ENCODE results near the gene TMEM270. TPM values are rescaled to one million over a fixed set of nuclear protein-coding genes. Genes with fewer than 3 reads are reported as not detected.

The TMEM270 gene
- total RNA-seq, 1 experiment from 2014 or later = 1.1 TPM

DNA sequence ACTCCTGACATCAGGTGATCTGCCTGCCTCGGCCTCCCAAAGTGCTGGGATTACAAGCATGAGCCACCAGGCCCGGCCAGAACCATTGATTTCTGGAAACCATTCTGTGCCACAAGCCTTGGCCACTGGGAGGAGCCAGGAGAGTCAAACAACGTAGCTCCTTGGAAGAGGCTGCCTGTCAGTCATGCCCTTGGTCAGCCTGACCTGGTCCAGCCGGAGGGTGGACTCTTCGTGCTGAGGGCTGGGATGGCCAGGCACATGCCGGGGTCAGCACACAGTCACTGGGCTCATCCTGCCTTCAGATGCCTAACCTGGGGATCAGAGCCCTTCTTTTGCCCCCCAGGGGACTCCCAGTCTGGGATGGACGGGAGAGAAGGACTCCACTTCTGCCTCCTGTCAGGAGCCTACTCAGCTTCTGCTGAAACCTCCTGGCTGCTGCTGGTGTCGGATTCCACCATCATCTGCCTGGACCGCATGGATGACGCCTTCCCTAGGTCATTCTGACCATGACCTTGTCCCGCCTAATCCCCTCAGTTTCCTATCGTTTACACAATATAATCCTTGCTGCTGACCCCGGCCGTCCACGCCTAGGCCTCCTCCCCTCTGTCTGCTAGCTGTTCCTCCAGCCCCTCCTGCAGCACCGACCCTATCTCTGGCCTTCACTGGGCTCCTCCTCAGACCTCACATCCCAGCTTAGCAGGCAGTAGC, 30.4 kb downstream of the TMEM270 start:
- ChIA-PET RAD21 (ENCODE audit: low non-redundant PET in 1 of 2, low total read pairs in 2 of 2, uncharacterized antibody in 2 of 2, unreplicated experiment in 2 of 2) (interaction anchor here in 1 of 2 experiments (0.9 kb wide), 1 partner anchor 135 kb away, joined by 4 read pairs; no protein-coding TSS in a partner anchor), POLR2A (no interaction called here), CTCF (interaction anchor here (1.0 to 2.2 kb wide), 3 partner anchors 10 to 135 kb away, joined by 3 to 8 read pairs (median 3); no protein-coding TSS in a partner anchor)
- ATAC-seq (peak; percentile 61), DNase-seq (ENCODE audit: low read depth, low spot score) (no peak)
- H3K79me2 ChIP-seq (ENCODE audit: insufficient read depth, low read length) = no peaks in the 10 kb centered on the region
- H3K9me2 ChIP-seq (ENCODE audit: insufficient read depth) = no peaks in the 10 kb centered on the region
- no TSS peak for BruUV-seq (replicated peaks)
- no peaks in the 10 kb centered on the region for H4K20me1 ChIP-seq (ENCODE audit: insufficient read depth)
- H2AFZ ChIP-seq (ENCODE audit: low read depth, low read length, poor library complexity, severe bottlenecking) = no peak overlapping the region
- H3K9ac ChIP-seq (ENCODE audit: low read length) = no peak overlapping the region
- H3K4me3 ChIP-seq (replicated peaks in 1 of 2; ENCODE audit: low read depth in 1 of 2, low read length in 2 of 2) = no peak overlapping the region
- H3K27ac ChIP-seq (ENCODE audit: low read depth, low read length) = no peak overlapping the region
- intact Hi-C loops (cut with micrococcal nuclease) = no loop called here
- no peaks in the 10 kb centered on the region for H3K9me3 ChIP-seq (ENCODE audit: control insufficient read depth in 1 of 2, insufficient read depth in 1 of 2, low read depth in 1 of 2, low read length in 2 of 2)
- no peak for TF ChIP-seq ZFX (IDR thresholded peaks at IDR 0.05)
- TF ChIP-seq, protein P1, sequence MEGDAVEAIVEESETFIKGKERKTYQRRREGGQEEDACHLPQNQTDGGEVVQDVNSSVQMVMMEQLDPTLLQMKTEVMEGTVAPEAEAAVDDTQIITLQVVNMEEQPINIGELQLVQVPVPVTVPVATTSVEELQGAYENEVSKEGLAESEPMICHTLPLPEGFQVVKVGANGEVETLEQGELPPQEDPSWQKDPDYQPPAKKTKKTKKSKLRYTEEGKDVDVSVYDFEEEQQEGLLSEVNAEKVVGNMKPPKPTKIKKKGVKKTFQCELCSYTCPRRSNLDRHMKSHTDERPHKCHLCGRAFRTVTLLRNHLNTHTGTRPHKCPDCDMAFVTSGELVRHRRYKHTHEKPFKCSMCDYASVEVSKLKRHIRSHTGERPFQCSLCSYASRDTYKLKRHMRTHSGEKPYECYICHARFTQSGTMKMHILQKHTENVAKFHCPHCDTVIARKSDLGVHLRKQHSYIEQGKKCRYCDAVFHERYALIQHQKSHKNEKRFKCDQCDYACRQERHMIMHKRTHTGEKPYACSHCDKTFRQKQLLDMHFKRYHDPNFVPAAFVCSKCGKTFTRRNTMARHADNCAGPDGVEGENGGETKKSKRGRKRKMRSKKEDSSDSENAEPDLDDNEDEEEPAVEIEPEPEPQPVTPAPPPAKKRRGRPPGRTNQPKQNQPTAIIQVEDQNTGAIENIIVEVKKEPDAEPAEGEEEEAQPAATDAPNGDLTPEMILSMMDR (IDR thresholded peaks at IDR 0.05 in 2 of 3, conservative IDR thresholded peaks at IDR 0.05 in 1 of 3; ENCODE audit: borderline replicate concordance in 1 of 3, insufficient read depth in 1 of 3, low read depth in 2 of 3, low read length in 2 of 3) = peak in 2 of 3 experiments; percentile 22 to 23; a peak in 2 of 6 replicates
- no peak for TF ChIP-seq POLR2AphosphoS5 (IDR thresholded peaks at IDR 0.05; ENCODE audit: low read depth, low read length)
- TF ChIP-seq CEBPB (IDR thresholded peaks at IDR 0.05; ENCODE audit: low read depth) = no peak
- TF ChIP-seq, protein P2, sequence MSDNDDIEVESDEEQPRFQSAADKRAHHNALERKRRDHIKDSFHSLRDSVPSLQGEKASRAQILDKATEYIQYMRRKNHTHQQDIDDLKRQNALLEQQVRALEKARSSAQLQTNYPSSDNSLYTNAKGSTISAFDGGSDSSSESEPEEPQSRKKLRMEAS (IDR thresholded peaks at IDR 0.05) = no peak
- TF ChIP-seq YY1 (IDR thresholded peaks at IDR 0.05; ENCODE audit: extremely low read depth, insufficient replicate concordance, low read depth, low read length) = no peak
- no peak for TF ChIP-seq ZNF274 (IDR thresholded peaks at IDR 0.05; ENCODE audit: low read depth, low read length)
- TF ChIP-seq RAD21 (IDR thresholded peaks at IDR 0.05; ENCODE audit: low read depth) = peak; percentile 41; the same call in 1 of the 2 replicates
- TF ChIP-seq, protein P3, sequence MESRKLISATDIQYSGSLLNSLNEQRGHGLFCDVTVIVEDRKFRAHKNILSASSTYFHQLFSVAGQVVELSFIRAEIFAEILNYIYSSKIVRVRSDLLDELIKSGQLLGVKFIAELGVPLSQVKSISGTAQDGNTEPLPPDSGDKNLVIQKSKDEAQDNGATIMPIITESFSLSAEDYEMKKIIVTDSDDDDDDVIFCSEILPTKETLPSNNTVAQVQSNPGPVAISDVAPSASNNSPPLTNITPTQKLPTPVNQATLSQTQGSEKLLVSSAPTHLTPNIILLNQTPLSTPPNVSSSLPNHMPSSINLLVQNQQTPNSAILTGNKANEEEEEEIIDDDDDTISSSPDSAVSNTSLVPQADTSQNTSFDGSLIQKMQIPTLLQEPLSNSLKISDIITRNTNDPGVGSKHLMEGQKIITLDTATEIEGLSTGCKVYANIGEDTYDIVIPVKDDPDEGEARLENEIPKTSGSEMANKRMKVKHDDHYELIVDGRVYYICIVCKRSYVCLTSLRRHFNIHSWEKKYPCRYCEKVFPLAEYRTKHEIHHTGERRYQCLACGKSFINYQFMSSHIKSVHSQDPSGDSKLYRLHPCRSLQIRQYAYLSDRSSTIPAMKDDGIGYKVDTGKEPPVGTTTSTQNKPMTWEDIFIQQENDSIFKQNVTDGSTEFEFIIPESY (IDR thresholded peaks at IDR 0.05; ENCODE audit: extremely low read depth, insufficient replicate concordance, low read length) = no peak
- TF ChIP-seq FOSL1 (IDR thresholded peaks at IDR 0.05; ENCODE audit: low read depth) = no peak
- no peak for TF ChIP-seq ELF1 (IDR thresholded peaks at IDR 0.05; ENCODE audit: borderline replicate concordance, low read depth)
- TF ChIP-seq, protein P4, sequence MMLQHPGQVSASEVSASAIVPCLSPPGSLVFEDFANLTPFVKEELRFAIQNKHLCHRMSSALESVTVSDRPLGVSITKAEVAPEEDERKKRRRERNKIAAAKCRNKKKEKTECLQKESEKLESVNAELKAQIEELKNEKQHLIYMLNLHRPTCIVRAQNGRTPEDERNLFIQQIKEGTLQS (IDR thresholded peaks at IDR 0.05) = no peak
- TF ChIP-seq SRF (IDR thresholded peaks at IDR 0.05; ENCODE audit: low read depth) = no peak
- no peak for TF ChIP-seq EGR1 (IDR thresholded peaks at IDR 0.05; ENCODE audit: low read depth)
- no peak for TF ChIP-seq POLR2A (IDR thresholded peaks at IDR 0.05; ENCODE audit: borderline replicate concordance, extremely low read depth, insufficient read depth, insufficient read length)
- no peak for TF ChIP-seq CBX3 (IDR thresholded peaks at IDR 0.05; ENCODE audit: low read depth)
- no peaks in the 10 kb centered on the region for H3K36me3 ChIP-seq (ENCODE audit: control insufficient read depth in 1 of 2, insufficient read depth in 2 of 2, low read length in 2 of 2)
- H3K4me2 ChIP-seq (ENCODE audit: low read length) = no peak overlapping the region
- no peaks in the 10 kb centered on the region for H3K27me3 ChIP-seq (ENCODE audit: insufficient read depth, low read length)
- H3K4me1 ChIP-seq (ENCODE audit: control insufficient read depth in 1 of 2, insufficient read depth in 2 of 2, low read length in 2 of 2) = peaks cover 6 to 24% of the 10 kb centered on the region in 2 experiments

Data from HCT116 (cell line).